Loucy (cell line): ENCODE results near the gene PSD2.

Experiments
- H2AFZ ChIP-seq: fragments of 200-600 bp; sonication (generic); 2 replicates; pipeline ENCODE4 v1.6.0; 2016; ENCODE audit warnings: antibody characterized with exemption, mild to moderate bottlenecking, low read length, moderate library complexity
- H3F3A ChIP-seq: fragments of 200-600 bp; 2 replicates; pipeline ENCODE4 v1.6.0; 2016; ENCODE audit warnings: antibody characterized with exemption, low read depth, mild to moderate bottlenecking
- H3K27me3 ChIP-seq: fragments of 200-600 bp; sonication (generic); 2 replicates; pipeline ENCODE4 v1.6.1; 2014; ENCODE audit warnings: low read length, mild to moderate bottlenecking; ENCODE audit not compliant: insufficient read depth, poor library complexity, severe bottlenecking
- H3K36me3 ChIP-seq: fragments of 200-600 bp; sonication (generic); 2 replicates; pipeline ENCODE4 v1.6.1; 2016; ENCODE audit warnings: low read length; ENCODE audit not compliant: insufficient read depth
- H3K4me1 ChIP-seq: fragments of 200-600 bp; sonication (generic); 2 replicates; pipeline ENCODE4 v1.5.1; 2014; ENCODE audit warnings: low read length, mild to moderate bottlenecking; ENCODE audit not compliant: insufficient read depth, poor library complexity, severe bottlenecking
- H3K4me2 ChIP-seq: fragments of 200-600 bp; sonication (generic); 2 replicates; pipeline ENCODE4 v1.6.0; 2014; ENCODE audit warnings: antibody characterized with exemption, low read length, low read depth, mild to moderate bottlenecking; ENCODE audit not compliant: poor library complexity, severe bottlenecking
- H3K4me3 ChIP-seq: fragments of 200-600 bp; sonication (generic); 2 replicates; pipeline ENCODE4 v1.5.1; 2014; ENCODE audit warnings: low read length, mild to moderate bottlenecking, mixed read lengths; ENCODE audit not compliant: poor library complexity, severe bottlenecking
- H3K79me2 ChIP-seq: fragments of 200-600 bp; sonication (generic); 2 replicates; pipeline ENCODE4 v1.6.1; 2014; ENCODE audit warnings: low read length; ENCODE audit not compliant: insufficient read depth
- H3K9ac ChIP-seq: fragments of 200-600 bp; sonication (generic); 2 replicates; pipeline ENCODE4 v1.6.0; 2014; ENCODE audit warnings: mild to moderate bottlenecking, low read depth, low read length, moderate library complexity; ENCODE audit not compliant: poor library complexity, severe bottlenecking
- H3K9me2 ChIP-seq: fragments of 200-600 bp; sonication (generic); replicated peaks from 2 replicates; pipeline ENCODE4 v1.6.1; 2016; ENCODE audit warnings: low read depth, low read length, mixed read lengths
- H3K9me3 ChIP-seq: fragments of 200-600 bp; sonication (generic); 2 replicates; pipeline ENCODE4 v1.6.1; 2014; ENCODE audit warnings: mild to moderate bottlenecking, antibody characterized with exemption, low read length, low read depth; ENCODE audit not compliant: insufficient read depth
- H4K20me1 ChIP-seq: fragments of 200-600 bp; sonication (generic); 2 replicates; pipeline ENCODE4 v1.6.0; 2014; ENCODE audit warnings: antibody characterized with exemption, low read length, mild to moderate bottlenecking; ENCODE audit not compliant: insufficient read depth, poor library complexity, severe bottlenecking
- EZH2phosphoT487 ChIP-seq: fragments of 200-600 bp; IDR thresholded peaks from 2 replicates; pipeline ENCODE4 v1.6.1; 2018; ENCODE audit warnings: antibody characterized with exemption, mild to moderate bottlenecking, moderate library complexity, borderline replicate concordance
- TF ChIP-seq, protein P1 (sequence below): fragments of 200-600 bp; sonication (generic); conservative IDR thresholded peaks from 2 replicates; pipeline ENCODE4 v1.5.1; 2014; ENCODE audit warnings: mild to moderate bottlenecking, antibody characterized with exemption, low read length

Gene PSD2

DNA sequence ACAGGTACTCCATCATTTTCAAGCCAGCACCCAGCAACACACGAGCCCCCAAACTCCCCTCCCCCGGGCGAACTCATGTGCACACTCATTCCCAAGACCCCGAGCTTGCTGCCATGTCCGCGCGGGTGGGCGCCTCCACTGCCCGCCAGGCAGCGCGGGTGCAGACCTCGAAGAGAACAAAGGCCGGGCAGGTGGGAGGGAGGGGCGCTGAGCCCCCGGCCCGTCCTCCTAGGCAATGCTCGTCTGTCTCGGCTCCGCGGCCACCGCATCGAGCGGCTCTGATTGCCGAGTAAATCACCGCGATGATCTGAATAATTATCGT lies 47.1 kb upstream of the PSD2 start:
- Histone ChIP-seq H3K9me3 (no peaks in the 10 kb centered on the region), H3K9ac (no peak overlapping the region), H2AFZ (no peak overlapping the region), H3K36me3 (no peaks in the 10 kb centered on the region), H3K79me2 (no peaks in the 10 kb centered on the region), H3F3A (no peaks in the 10 kb centered on the region), H3K4me3 (no peak overlapping the region), H3K9me2 (no peaks in the 10 kb centered on the region), H3K27me3 (no peaks in the 10 kb centered on the region), H3K4me2 (no peak overlapping the region), H4K20me1 (no peaks in the 10 kb centered on the region), H3K4me1 (peaks cover 41% of the 10 kb centered on the region)
- no peak for TF ChIP-seq EZH2phosphoT487
- TF ChIP-seq, protein P1, sequence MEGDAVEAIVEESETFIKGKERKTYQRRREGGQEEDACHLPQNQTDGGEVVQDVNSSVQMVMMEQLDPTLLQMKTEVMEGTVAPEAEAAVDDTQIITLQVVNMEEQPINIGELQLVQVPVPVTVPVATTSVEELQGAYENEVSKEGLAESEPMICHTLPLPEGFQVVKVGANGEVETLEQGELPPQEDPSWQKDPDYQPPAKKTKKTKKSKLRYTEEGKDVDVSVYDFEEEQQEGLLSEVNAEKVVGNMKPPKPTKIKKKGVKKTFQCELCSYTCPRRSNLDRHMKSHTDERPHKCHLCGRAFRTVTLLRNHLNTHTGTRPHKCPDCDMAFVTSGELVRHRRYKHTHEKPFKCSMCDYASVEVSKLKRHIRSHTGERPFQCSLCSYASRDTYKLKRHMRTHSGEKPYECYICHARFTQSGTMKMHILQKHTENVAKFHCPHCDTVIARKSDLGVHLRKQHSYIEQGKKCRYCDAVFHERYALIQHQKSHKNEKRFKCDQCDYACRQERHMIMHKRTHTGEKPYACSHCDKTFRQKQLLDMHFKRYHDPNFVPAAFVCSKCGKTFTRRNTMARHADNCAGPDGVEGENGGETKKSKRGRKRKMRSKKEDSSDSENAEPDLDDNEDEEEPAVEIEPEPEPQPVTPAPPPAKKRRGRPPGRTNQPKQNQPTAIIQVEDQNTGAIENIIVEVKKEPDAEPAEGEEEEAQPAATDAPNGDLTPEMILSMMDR: no peak

DNA sequence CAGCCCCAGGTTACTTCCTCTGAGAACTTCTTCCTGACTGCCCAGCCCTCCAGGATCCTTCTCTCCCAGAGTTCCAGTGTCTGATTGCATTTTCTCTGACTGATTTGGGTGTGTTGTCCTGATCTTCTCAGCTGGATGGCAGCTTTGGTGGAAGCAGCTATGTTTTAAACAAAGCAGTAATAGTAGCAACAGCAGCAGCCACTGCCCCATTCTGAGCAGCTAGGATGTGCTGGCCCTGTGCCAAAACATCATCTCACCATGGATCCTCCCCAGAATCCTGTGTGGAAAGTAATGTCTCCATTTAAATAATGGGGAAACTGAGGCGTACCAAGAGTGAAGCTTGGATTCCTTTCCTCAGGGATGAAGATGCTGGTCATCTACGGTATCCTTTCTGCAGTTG lies 46.4 kb upstream of the PSD2 start:
- Histone ChIP-seq H3K27me3 (no peaks in the 10 kb centered on the region), H3K9me3 (no peaks in the 10 kb centered on the region), H3K36me3 (no peaks in the 10 kb centered on the region), H3K9me2 (no peaks in the 10 kb centered on the region), H3K79me2 (no peaks in the 10 kb centered on the region), H2AFZ (no peak overlapping the region), H3K4me3 (no peak overlapping the region), H3K4me1 (peaks cover 41% of the 10 kb centered on the region), H3K9ac (no peak overlapping the region), H4K20me1 (no peaks in the 10 kb centered on the region), H3K4me2 (no peak overlapping the region), H3F3A (no peaks in the 10 kb centered on the region)
- no peak for TF ChIP-seq EZH2phosphoT487
- TF ChIP-seq, protein P1: no peak

DNA sequence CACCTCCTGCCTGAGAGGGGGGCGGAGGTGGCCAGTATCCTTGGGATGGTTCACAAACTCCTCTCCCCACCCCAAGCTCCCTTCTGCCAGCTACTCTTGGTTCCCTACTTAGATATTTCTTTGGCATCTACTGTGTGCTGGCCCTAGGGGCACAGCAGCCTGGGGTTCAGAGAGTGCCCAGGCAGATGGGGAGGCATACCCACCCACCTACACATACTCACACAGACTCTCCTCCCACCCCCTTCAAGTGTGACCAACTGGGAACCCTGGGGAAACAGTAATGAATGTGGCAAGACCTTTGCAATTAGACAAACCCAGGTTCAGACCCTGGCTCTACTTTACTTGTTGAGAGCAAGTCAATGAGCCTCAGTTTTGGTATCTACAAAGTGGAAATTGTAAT lies 44.4 kb upstream of the PSD2 start:
- Histone ChIP-seq H3K9me2 (no peaks in the 10 kb centered on the region), H3K27me3 (no peaks in the 10 kb centered on the region), H3K36me3 (no peaks in the 10 kb centered on the region), H3K9me3 (no peaks in the 10 kb centered on the region), H3K79me2 (no peaks in the 10 kb centered on the region), H2AFZ (no peak overlapping the region), H4K20me1 (no peaks in the 10 kb centered on the region), H3K9ac (no peak overlapping the region), H3K4me1 (peaks cover 30% of the 10 kb centered on the region), H3K4me2 (no peak overlapping the region), H3K4me3 (no peak overlapping the region), H3F3A (no peaks in the 10 kb centered on the region)
- no peak for TF ChIP-seq EZH2phosphoT487

DNA sequence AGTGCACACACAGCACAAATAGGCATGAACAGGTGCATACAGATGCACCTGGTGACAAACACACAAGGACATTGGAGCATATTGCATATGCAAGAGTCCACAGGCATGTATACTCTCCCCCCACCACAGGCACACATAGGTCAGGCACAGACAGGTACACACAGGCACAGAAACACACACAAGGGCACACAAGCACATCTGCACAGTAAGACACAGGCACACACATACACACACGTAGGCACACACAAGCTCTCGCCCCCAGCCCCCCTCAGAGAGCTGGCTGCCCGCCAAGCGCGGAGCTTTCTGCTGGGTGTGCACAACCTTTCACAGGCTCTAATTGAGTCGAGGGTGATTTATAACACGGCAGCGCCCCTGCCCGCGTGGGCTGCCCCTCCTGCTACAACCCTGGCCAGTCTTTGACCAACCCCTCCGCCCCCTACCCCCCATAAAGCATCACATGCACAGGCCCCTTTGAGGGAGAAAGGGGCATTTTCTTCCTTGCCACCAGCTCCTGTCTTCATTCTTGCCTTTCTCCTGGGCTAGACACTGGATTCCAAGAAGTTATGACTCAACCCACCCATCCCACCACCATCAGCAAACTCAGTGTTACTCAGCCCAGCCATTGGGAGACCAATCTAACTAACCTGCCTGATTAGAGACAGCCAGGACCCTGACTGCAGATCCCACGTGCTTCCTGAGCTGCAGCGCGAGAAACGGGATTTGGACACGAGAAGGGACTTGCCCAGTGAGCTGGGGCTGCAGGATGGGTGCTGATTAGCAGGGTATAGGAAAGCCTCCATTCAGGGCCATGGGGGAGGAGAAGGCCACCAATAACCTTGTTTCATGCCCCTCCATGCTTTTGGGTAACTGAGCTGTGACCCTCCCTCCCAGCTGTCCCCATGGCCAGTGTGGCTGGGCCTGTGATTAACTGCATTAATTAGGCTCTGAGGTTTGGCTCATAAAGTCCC lies 42.8 kb upstream of the PSD2 start:
- TF ChIP-seq EZH2phosphoT487: no peak
- TF ChIP-seq, protein P1: no peak
- Histone ChIP-seq H3F3A (no peaks in the 10 kb centered on the region), H3K27me3 (no peaks in the 10 kb centered on the region), H3K9me2 (no peaks in the 10 kb centered on the region), H3K79me2 (no peaks in the 10 kb centered on the region), H3K4me1 (peaks cover 16% of the 10 kb centered on the region), H3K4me2 (no peak overlapping the region), H2AFZ (no peak overlapping the region), H3K4me3 (no peak overlapping the region), H3K36me3 (no peaks in the 10 kb centered on the region), H3K9me3 (no peaks in the 10 kb centered on the region), H3K9ac (no peak overlapping the region), H4K20me1 (no peaks in the 10 kb centered on the region)
